GM12875 (cell line): ENCODE data around the gene RCAN1.
A peak's percentile ranks its signal among the peaks of the same experiment; 100 is the strongest.

Experiments used
- H3K4me3 ChIP-seq: one replicate; pipeline ENCODE4 v1.5.1; 2011; ENCODE audit warnings: low read depth, low read length, control low read depth
- CTCF ChIP-seq: IDR thresholded peaks from 2 replicates; pipeline ENCODE4 v1.5.1; 2011; ENCODE audit warnings: low read depth, mild to moderate bottlenecking, control low read depth, inconsistent platforms, low read length, moderate library complexity, borderline replicate concordance; ENCODE audit not compliant: insufficient read depth

RCAN1 gene

GRCh38 chr21:34614628-34615486 is at the start of gene RCAN1:
Gene RCAN1, minus strand, starts transcription at chr21:34615113. Its CDS starts 102 bp downstream, at chr21:34615011.
- TF ChIP-seq CTCF = no peak

GRCh38 chr21:34661848-34662247 is 46.9 kb upstream of the RCAN1 start:
- no peak overlapping the region for H3K4me3 ChIP-seq
- no peak for TF ChIP-seq CTCF

More at GRCh38 chr21:34614628-34615486, at the start of gene RCAN1:
- H3K4me3 ChIP-seq = peak within 1 kb of the TSS; percentile 87

GRCh38 chr21:34653522-34653921 is 38.6 kb upstream of the RCAN1 start:
- no peak overlapping the region for H3K4me3 ChIP-seq
- TF ChIP-seq CTCF = no peak

GRCh38 chr21:34651642-34652041 is 36.7 kb upstream of the RCAN1 start:
- no peak for TF ChIP-seq CTCF
- H3K4me3 ChIP-seq = no peak overlapping the region

GRCh38 chr21:34650861-34651431 is 36.0 kb upstream of the RCAN1 start:
- no peak overlapping the region for H3K4me3 ChIP-seq
- no peak for TF ChIP-seq CTCF

GRCh38 chr21:34649400-34649799 is 34.5 kb upstream of the RCAN1 start:
- TF ChIP-seq CTCF = no peak
- H3K4me3 ChIP-seq = no peak overlapping the region
